IMR-90 (cell line): Measurements from ENCODE around the gene STOML1.

Source experiments
- BHLHE40 ChIP-seq: fragments of 150-350 bp; IDR thresholded peaks from 2 replicates; pipeline ENCODE4 v1.6.1; 2016; ENCODE audit warnings: mild to moderate bottlenecking, low read depth, low read length
- CEBPB ChIP-seq: IDR thresholded peaks from 2 replicates; pipeline ENCODE4 v1.6.1; 2012; ENCODE audit warnings: low read depth, low read length, improper control_type of control experiment
- FOS ChIP-seq: fragments of 150-350 bp; IDR thresholded peaks from 2 replicates; pipeline ENCODE4 v1.6.1; 2016; ENCODE audit warnings: low read depth, low read length
- MXI1 ChIP-seq: IDR thresholded peaks from 2 replicates; pipeline ENCODE4 v1.6.1; 2012; ENCODE audit warnings: low read depth, mild to moderate bottlenecking, low read length, moderate library complexity, borderline replicate concordance
- NFE2L2 ChIP-seq: fragments of 150-350 bp; IDR thresholded peaks from 2 replicates; pipeline ENCODE4 v1.6.1; 2016; ENCODE audit warnings: low read depth, mild to moderate bottlenecking, low read length
- POLR2A ChIP-seq: IDR thresholded peaks from 2 replicates; pipeline ENCODE4 v1.6.1; 2012; ENCODE audit warnings: mild to moderate bottlenecking, low read depth, low read length
- RAD21 ChIP-seq: IDR thresholded peaks from 2 replicates; pipeline ENCODE4 v1.6.1; 2012; ENCODE audit warnings: low read length, improper control_type of control experiment
- RCOR1 ChIP-seq: IDR thresholded peaks from 2 replicates; pipeline ENCODE4 v1.6.1; 2012; ENCODE audit warnings: mild to moderate bottlenecking, low read length, improper control_type of control experiment; ENCODE audit not compliant: insufficient replicate concordance
- RFX5 ChIP-seq: IDR thresholded peaks from 2 replicates; pipeline ENCODE4 v1.8.0; 2012; ENCODE audit warnings: low read depth, mild to moderate bottlenecking, low read length, moderate library complexity
- SMC3 ChIP-seq: fragments of 150-350 bp; IDR thresholded peaks from 2 replicates; pipeline ENCODE4 v1.6.1; 2016; ENCODE audit warnings: low read depth, mild to moderate bottlenecking, antibody characterized with exemption, low read length, moderate library complexity
- TF ChIP-seq, protein P1 (sequence below): conservative IDR thresholded peaks from 2 replicates; pipeline ENCODE4 v1.5.1; 2012; ENCODE audit warnings: mild to moderate bottlenecking, low read depth, low read length, improper control_type of control experiment
- TF ChIP-seq, protein P2 (sequence below): fragments of 150-350 bp; IDR thresholded peaks from 2 replicates; pipeline ENCODE4 v1.6.1; 2017; ENCODE audit warnings: mild to moderate bottlenecking, antibody characterized with exemption, low read length, low read depth
- TF ChIP-seq, protein P3 (sequence below): fragments of 150-350 bp; IDR thresholded peaks from 2 replicates; pipeline ENCODE4 v1.6.1; 2016; ENCODE audit warnings: low read depth, mild to moderate bottlenecking, low read length, moderate library complexity, borderline replicate concordance

DNA sequence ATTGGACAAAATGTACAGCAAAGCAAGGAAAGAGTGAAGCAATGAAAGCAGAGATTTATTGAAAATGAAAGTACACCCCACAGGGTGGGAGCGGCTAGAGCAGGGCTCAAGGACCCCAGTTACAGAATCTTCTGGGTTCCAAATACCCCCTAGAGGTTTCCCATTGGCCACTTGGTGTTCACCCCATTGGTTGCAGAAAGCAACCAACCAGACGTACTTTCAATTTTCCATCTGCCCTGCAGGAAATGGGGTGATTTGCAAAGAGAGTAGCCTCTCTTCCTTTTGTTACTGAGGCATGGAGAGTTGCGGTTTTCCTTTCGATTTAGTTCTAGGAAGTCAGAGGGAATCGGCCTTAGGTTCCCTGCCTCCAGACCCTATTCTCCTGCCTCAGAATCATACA lies 4.8 kb upstream of the STOML1 start:
- TF ChIP-seq, protein P1, sequence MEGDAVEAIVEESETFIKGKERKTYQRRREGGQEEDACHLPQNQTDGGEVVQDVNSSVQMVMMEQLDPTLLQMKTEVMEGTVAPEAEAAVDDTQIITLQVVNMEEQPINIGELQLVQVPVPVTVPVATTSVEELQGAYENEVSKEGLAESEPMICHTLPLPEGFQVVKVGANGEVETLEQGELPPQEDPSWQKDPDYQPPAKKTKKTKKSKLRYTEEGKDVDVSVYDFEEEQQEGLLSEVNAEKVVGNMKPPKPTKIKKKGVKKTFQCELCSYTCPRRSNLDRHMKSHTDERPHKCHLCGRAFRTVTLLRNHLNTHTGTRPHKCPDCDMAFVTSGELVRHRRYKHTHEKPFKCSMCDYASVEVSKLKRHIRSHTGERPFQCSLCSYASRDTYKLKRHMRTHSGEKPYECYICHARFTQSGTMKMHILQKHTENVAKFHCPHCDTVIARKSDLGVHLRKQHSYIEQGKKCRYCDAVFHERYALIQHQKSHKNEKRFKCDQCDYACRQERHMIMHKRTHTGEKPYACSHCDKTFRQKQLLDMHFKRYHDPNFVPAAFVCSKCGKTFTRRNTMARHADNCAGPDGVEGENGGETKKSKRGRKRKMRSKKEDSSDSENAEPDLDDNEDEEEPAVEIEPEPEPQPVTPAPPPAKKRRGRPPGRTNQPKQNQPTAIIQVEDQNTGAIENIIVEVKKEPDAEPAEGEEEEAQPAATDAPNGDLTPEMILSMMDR: no peak
- TF ChIP-seq RCOR1 (no peak), POLR2A (no peak), BHLHE40 (no peak), RAD21 (no peak), MXI1 (no peak), SMC3 (no peak), FOS (no peak), RFX5 (no peak), CEBPB (no peak), NFE2L2 (no peak)
- TF ChIP-seq, protein P2, sequence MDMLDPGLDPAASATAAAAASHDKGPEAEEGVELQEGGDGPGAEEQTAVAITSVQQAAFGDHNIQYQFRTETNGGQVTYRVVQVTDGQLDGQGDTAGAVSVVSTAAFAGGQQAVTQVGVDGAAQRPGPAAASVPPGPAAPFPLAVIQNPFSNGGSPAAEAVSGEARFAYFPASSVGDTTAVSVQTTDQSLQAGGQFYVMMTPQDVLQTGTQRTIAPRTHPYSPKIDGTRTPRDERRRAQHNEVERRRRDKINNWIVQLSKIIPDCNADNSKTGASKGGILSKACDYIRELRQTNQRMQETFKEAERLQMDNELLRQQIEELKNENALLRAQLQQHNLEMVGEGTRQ: no peak
- TF ChIP-seq, protein P3, sequence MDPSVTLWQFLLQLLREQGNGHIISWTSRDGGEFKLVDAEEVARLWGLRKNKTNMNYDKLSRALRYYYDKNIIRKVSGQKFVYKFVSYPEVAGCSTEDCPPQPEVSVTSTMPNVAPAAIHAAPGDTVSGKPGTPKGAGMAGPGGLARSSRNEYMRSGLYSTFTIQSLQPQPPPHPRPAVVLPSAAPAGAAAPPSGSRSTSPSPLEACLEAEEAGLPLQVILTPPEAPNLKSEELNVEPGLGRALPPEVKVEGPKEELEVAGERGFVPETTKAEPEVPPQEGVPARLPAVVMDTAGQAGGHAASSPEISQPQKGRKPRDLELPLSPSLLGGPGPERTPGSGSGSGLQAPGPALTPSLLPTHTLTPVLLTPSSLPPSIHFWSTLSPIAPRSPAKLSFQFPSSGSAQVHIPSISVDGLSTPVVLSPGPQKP: no peak
